NCI-H510A treated with DMSO at 0.1 percent for 48 hours (cell line): ENCODE measurements around the gene AMH.

Source experiments
- DNase-seq: peaks from one replicate; lab custom pipeline; 2025; lab: John Stamatoyannopoulos, UW

AMH gene

GRCh38 chr19:2221250-2221831 is 27.8 kb upstream of the AMH start:
- DNase-seq = no peak

GRCh38 chr19:2221918-2222317 is 27.2 kb upstream of the AMH start:
- no peak for DNase-seq

- no peak for DNase-seq
These were observed 25.7 kb upstream of the AMH start for GRCh38 chr19:2223391-2223790.

GRCh38 chr19:2223959-2224358 is 25.2 kb upstream of the AMH start:
- no peak for DNase-seq

- no peak for DNase-seq
These were observed 24.3 kb upstream of the AMH start for GRCh38 chr19:2224754-2225349.

GRCh38 chr19:2225415-2226050 is 23.6 kb upstream of the AMH start:
- DNase-seq = no peak

GRCh38 chr19:2226051-2226839 is 22.9 kb upstream of the AMH start:
- DNase-seq = no peak

GRCh38 chr19:2226840-2227360 is 22.2 kb upstream of the AMH start:
- DNase-seq = no peak

- no peak for DNase-seq
These were observed 21.5 kb upstream of the AMH start for GRCh38 chr19:2227415-2228156.

GRCh38 chr19:2228157-2229030 is 20.7 kb upstream of the AMH start:
- no peak for DNase-seq

- no peak for DNase-seq
These were observed 19.8 kb upstream of the AMH start for GRCh38 chr19:2229103-2230032.

- no peak for DNase-seq
These were observed 19.0 kb upstream of the AMH start for GRCh38 chr19:2230033-2230531.

- no peak for DNase-seq
These were observed 18.2 kb upstream of the AMH start for GRCh38 chr19:2230807-2231533.

- no peak for DNase-seq
These were observed 17.4 kb upstream of the AMH start for GRCh38 chr19:2231621-2232221.

GRCh38 chr19:2232286-2233151 is 16.6 kb upstream of the AMH start:
- DNase-seq = no peak

- DNase-seq = no peak
These were observed 15.4 kb upstream of the AMH start for GRCh38 chr19:2233601-2234280.

- DNase-seq = no peak
These were observed 14.1 kb upstream of the AMH start for GRCh38 chr19:2234996-2235380.
